ENCODE results near the gene CENPB. TPM values are rescaled to one million over a fixed set of nuclear protein-coding genes. Genes with fewer than 3 reads are reported as not detected.

Gene CENPB
- polyA plus RNA-seq, 1 donor (not counting 4 experiments of a cell fraction or from before 2014, with no cell fraction given): 18.1 TPM

GRCh38 chr20:3775457-3776108 is 11.0 kb downstream of the CENPB start:
- H3K79me2 ChIP-seq (ENCODE audit: control insufficient read depth, insufficient read depth, low read length): no peaks in the 10 kb centered on the region
- peaks cover 10% of the 10 kb centered on the region for H3K27me3 ChIP-seq (ENCODE audit: control insufficient read depth, extremely low read depth, insufficient read depth, low read length)
- H4K20me1 ChIP-seq (ENCODE audit: control insufficient read depth, extremely low read depth, insufficient read depth, low read length): no peaks in the 10 kb centered on the region
- dilution Hi-C loops (cut with MboI; ENCODE audit: extremely low pct_ligation_motif_present, low sequenced_read_pairs): no loop called here
- no peak overlapping the region for H3K9ac ChIP-seq (ENCODE audit: control insufficient read depth, extremely low read depth, insufficient read depth, low read length)
- H3K4me3 ChIP-seq (ENCODE audit: control insufficient read depth in 2 of 3, extremely low read depth in 1 of 3, insufficient read depth in 2 of 3, low read depth in 1 of 3, low read length in 3 of 3): no peak overlapping the region
- H2AFZ ChIP-seq (ENCODE audit: control insufficient read depth, low read length): no peak overlapping the region
- H3K27ac ChIP-seq (ENCODE audit: control insufficient read depth, insufficient read depth, low read length): no peak overlapping the region
- no peaks in the 10 kb centered on the region for H3K9me1 ChIP-seq (ENCODE audit: control insufficient read depth, extremely low read depth, insufficient read depth, low read length)
- no peaks in the 10 kb centered on the region for H3K36me3 ChIP-seq (ENCODE audit: control insufficient read depth in 2 of 2, extremely low read depth in 1 of 2, insufficient read depth in 2 of 2, low read length in 2 of 2)
- H3K9me3 ChIP-seq (ENCODE audit: control insufficient read depth, low read depth, low read length): no peaks in the 10 kb centered on the region
- H3K4me1 ChIP-seq (ENCODE audit: control insufficient read depth, extremely low read depth, insufficient read depth, low read length): peaks cover 4% of the 10 kb centered on the region
- DNase-seq (ENCODE audit: low read depth, low spot score) (no peak), FAIRE-seq (no peak)
- no peak overlapping the region for H3K4me2 ChIP-seq (ENCODE audit: control insufficient read depth, extremely low read depth, insufficient read depth, low read depth, low read length)
- TF ChIP-seq EZH2 (IDR thresholded peaks at IDR 0.05; ENCODE audit: low read length) (no peak), CTCF (optimal IDR thresholded peaks at IDR 0.05 in 1 of 3, IDR thresholded peaks at IDR 0.05 in 1 of 3, conservative IDR thresholded peaks at IDR 0.05 in 1 of 3; ENCODE audit: extremely low read depth in 1 of 3, insufficient read depth in 2 of 3, low read length in 3 of 3) (no peak)

- no peaks in the 10 kb centered on the region for H4K20me1 ChIP-seq (ENCODE audit: control insufficient read depth, extremely low read depth, insufficient read depth, low read length)
- dilution Hi-C loops (cut with MboI; ENCODE audit: extremely low pct_ligation_motif_present, low sequenced_read_pairs): no loop called here
- DNase-seq (ENCODE audit: low read depth, low spot score): no peak
- no peaks in the 10 kb centered on the region for H3K27me3 ChIP-seq (ENCODE audit: control insufficient read depth, extremely low read depth, insufficient read depth, low read length)
- no peak for FAIRE-seq
- H3K9ac ChIP-seq (ENCODE audit: control insufficient read depth, extremely low read depth, insufficient read depth, low read length): no peak overlapping the region
- peaks cover 18% of the 10 kb centered on the region for H3K4me1 ChIP-seq (ENCODE audit: control insufficient read depth, extremely low read depth, insufficient read depth, low read length)
- no peaks in the 10 kb centered on the region for H3K9me3 ChIP-seq (ENCODE audit: control insufficient read depth, low read depth, low read length)
- H3K4me3 ChIP-seq (ENCODE audit: control insufficient read depth in 2 of 3, extremely low read depth in 1 of 3, insufficient read depth in 2 of 3, low read depth in 1 of 3, low read length in 3 of 3): no peak overlapping the region
- no peak overlapping the region for H3K27ac ChIP-seq (ENCODE audit: control insufficient read depth, insufficient read depth, low read length)
- H3K9me1 ChIP-seq (ENCODE audit: control insufficient read depth, extremely low read depth, insufficient read depth, low read length): no peaks in the 10 kb centered on the region
- H3K79me2 ChIP-seq (ENCODE audit: control insufficient read depth, insufficient read depth, low read length): peaks cover 5% of the 10 kb centered on the region
- H3K4me2 ChIP-seq (ENCODE audit: control insufficient read depth, extremely low read depth, insufficient read depth, low read depth, low read length): no peak overlapping the region
- no peak overlapping the region for H2AFZ ChIP-seq (ENCODE audit: control insufficient read depth, low read length)
- H3K36me3 ChIP-seq (ENCODE audit: control insufficient read depth in 2 of 2, extremely low read depth in 1 of 2, insufficient read depth in 2 of 2, low read length in 2 of 2): no peaks in the 10 kb centered on the region
- no peak for TF ChIP-seq CTCF (optimal IDR thresholded peaks at IDR 0.05 in 1 of 3, IDR thresholded peaks at IDR 0.05 in 1 of 3, conservative IDR thresholded peaks at IDR 0.05 in 1 of 3; ENCODE audit: extremely low read depth in 1 of 3, insufficient read depth in 2 of 3, low read length in 3 of 3)
Measured at GRCh38 chr20:3771552-3772058, 14.9 kb downstream of the CENPB start.

Measured in keratinocyte (primary cell).